Fibroblast of gingiva (primary cell): ENCODE measurements around the gene C17orf75.

Experiments
- DNase-seq: peaks from one replicate; pipeline ENCODE4 v3.0.0-alpha.2; 2011; ENCODE audit warnings: low read depth

The C17orf75 gene

DNA sequence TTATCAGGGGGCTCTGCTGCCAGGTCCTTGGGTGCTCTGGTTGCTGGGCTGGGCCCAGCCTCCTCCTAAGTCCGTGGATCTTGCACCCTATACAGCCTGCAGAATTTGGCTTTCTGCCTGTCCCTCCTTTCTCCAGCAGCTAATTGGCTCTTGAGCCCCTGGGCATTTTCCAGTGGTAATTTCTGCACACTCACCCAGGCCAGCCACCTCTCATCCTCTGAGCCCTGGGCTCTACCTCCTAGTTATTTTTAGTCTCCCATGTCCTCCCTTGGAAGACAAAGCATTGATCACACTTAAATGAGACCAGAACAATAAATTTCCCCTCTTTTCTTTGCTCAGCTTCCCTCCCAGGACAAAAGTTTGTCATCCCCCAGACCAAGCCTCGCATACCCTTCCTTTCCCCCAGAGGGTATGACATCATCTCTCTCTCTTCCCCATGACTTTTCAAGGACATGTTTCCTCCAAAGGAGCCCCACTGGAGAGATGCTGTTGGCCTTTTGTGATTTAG is 38.1 kb downstream of the C17orf75 start:
- DNase-seq, result no peak

DNA sequence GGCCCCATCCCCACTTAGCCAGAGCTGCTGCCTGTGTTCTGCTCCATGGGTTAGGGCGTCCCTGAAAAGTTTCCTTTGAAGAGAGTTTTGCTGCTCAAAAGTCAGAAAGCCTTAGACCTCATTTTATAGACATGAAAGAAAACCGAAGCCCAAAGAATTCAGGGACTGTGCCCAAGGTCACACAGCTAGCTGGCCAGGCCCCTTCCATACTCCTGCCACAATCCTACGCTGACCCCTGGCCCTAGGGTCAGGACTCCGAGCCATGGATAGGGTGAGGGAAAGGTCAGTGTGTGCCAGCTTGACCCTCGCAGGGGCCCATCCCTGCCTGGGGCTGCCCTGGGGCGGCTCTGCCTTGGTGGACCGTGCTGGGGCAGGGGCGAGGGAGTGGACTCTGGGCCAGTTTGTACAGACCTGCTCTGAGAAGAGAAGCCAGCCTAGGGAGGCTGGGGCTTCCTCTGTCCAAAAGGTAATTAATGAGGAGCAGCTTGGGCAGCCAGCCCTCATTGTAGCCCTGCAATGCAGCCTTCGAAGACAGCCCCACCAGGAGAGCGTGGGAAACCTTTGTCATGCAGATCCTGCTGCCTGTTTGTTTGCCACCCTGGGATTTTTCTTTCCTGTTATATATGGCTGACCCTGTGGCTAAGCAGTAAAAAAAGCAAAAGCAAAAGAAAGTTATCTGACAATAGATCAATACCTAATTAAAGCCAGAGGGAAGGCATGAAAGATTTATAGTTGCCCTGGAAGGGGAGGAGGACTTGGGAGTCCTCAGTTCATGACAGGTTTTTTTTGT is 38.9 kb downstream of the C17orf75 start:
- no peak for DNase-seq

DNA sequence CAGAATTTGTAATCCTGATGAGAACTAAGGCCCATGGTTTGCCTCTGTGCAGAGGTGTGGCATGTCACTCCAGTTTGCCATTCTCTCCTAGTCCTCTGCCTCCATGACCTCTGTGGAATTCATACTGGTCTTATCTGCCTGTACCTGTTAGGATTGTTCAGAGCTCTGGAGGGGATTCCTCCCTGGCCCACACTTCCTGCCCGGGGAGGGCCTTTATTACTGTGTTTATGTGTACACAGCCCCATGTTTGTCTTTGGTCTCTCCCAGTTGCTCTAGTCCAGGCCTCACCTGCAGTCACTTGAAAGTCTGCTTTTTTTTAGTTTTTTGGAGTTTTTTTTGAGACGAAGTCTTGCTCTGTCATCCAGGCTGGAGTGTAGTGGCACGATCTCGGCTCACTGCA is 39.9 kb downstream of the C17orf75 start:
- no peak for DNase-seq

DNA sequence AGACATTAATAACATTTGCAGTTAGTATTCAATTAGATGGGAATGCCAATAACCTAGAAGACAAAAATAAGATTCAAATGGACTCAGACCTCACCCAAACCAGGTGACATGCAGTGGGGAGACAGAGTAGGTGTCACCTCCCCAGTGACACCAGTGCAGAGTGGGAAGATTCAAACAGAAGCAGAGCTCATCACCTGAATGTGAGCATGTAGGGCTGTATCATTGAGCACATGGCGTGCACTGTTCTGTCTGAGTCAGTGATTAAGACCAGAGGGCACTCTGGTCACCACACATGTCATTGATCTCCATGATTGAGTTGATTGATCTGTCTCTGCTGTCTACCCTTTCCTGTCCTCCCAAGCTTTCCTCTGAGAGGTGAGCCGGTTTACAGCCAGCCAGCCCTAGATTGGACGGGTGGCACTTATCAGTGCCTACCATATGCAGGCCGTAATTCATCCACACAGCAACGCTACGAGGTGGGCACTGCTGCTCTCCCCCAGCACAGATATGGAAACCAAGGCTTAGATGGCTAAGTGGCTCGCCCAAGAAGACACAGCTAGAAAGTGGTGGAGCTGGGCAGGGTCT is 42.3 kb downstream of the C17orf75 start:
- no peak for DNase-seq

DNA sequence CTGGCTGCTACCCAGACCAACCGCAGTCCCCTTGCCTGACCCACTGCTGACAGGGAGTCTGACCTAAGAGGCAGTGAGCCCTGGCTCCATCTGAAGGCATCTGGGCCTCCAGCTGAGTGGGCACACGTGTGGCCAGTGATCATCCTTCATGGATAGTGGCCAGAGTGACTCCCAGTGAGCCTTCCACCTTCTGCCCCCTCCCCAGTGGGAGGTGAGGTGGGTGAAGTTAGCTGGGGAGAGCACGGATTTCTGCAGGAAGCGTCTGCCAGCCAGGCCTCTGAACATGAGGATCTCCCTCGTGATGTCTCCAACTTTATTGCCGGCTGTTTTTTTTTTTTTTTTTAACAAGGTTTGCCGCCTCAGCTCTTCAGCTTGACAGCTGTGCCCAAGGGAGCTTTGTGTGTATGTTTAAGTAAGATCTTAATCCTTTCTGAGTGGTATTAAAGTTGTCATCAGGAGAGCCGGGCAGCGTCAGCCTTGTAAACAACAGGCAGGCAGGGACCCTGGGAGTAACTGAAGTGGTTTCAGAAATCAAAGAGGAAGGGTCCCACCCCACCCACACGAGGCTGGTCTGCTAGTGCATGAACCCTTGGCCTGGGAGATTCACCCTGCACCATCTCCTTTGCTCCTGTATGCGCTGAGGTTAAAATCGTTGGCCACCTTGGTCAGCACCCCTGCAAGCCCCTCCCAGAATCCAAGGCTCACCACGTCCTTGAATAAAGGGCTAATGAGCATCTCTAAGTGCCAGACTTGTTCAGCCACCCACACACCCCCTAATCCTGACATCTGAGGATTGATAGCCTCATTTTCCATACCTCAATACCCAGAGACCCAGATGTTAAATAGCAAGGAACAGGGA is 43.0 kb downstream of the C17orf75 start:
- DNase-seq, result no peak

DNA sequence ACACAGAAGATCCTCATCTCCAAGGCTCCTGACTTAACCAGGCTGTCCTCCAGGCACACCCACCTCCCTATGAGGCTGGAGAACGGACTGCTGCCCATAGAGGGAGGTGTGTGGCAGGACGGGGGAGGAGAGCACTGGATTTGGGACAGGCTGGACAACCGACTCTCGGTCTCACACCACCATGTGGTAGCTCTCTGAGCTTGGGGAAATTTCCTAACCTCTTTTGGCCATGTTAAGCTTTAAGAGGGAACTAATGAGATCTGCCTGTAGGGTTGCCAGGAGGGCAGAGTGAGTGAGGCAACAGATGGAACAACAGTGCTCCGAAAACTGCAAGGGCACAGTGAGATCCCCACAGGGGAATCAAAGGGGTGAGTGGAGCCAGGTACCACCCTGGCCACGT is 43.7 kb downstream of the C17orf75 start:
- peak; percentile 17 for DNase-seq

DNA sequence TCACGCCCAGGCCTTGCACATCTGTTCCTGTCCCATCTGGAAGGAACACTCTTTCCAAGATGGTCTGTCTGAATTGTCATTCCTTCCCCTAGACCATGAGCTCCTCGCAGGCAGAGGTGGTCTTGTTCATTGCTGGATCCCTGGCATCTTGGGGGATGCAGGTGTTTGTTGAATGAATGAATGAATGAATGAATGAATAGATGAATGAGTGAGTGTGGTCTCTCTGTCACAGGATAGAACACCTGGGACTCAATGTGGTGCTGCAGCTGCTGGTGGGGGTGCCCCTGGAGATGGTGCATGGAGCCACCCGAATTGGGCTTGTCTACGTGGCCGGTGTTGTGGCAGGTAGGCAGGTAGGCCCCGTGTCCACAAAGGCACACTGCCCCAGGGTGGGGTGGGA is 44.1 kb downstream of the C17orf75 start:
- no peak for DNase-seq

DNA sequence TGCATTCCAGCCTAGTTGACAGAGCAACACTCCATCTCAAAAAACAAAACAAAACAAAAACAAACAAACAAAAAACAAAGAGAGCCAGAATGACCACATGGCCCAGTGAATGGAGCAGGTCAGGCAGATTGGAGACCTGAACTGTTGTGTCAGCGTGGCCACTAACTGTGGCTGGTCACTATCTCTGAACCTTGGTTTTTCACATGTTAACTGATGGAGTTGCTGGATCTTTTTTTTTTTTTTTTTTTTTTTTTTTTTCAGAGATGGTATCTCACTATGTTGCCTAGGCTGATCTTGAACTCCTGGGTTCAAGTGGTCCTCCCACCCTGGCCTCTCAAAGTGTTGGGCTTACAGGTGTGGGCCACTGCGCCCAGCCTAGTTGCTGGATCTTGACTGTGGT is 44.5 kb downstream of the C17orf75 start:
- no peak for DNase-seq

DNA sequence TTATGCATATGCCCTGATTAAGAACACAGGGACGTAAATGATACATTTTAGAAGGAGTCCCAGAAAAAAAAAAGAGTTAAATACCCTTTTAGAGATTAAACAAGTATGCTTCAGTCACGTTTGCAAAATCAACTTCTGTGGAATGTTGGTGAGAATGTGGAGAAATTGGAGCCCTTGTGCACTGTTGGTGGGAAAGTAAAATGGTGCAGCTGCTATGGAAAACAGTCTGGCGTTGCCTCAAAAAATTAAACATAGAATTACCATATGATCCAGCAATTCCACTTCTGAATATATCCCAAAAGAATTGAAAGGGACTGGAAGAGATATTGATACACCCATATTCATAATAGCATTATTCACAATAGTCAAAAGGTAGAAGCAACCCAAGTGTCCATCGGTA is 49.9 kb downstream of the C17orf75 start:
- DNase-seq, result no peak

DNA sequence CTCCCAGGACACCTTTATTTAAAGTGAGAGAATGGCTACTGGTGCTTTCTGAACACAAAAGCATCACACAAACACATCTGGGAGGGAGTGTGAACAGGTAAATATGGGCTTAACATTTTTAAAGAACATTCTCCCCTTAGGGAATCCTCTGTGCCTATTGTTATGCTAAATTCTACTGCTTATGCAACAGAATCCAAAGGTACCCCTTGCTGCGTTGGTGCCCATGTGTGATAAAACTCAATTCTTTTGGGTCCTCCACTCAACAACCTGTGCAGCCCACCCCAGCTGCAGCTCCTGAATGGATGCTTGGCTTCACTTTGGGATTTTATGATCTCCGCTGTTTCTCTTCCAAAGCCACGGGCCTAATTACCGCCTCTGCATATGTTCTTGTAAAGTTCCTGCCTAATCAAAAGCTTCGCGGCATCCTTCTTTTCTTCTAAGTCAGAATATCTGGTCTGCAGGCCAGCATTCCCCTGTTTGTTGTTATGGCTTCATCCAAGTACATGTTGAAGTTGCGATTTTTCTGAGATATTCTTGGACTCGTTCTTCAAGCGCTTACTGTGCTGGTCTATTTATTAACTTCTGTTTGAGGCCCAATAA is 52.4 kb downstream of the C17orf75 start:
- no peak for DNase-seq

DNA sequence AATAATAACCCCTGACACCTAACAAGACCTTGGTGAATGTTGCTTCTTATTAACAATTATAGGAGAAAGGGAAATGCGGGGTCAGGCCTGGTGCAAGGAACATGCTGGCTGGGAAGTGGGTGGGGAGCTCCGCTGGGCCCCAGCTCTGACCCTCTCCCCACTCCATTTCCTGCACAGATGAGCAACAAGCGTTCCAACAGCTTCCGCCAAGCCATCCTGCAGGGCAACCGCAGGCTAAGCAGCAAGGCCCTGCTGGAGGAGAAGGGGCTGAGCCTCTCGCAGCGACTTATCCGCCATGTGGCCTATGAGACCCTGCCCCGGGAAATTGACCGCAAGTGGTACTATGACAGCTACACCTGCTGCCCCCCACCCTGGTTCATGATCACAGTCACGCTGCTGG is 53.4 kb downstream of the C17orf75 start:
- DNase-seq, result no peak

DNA sequence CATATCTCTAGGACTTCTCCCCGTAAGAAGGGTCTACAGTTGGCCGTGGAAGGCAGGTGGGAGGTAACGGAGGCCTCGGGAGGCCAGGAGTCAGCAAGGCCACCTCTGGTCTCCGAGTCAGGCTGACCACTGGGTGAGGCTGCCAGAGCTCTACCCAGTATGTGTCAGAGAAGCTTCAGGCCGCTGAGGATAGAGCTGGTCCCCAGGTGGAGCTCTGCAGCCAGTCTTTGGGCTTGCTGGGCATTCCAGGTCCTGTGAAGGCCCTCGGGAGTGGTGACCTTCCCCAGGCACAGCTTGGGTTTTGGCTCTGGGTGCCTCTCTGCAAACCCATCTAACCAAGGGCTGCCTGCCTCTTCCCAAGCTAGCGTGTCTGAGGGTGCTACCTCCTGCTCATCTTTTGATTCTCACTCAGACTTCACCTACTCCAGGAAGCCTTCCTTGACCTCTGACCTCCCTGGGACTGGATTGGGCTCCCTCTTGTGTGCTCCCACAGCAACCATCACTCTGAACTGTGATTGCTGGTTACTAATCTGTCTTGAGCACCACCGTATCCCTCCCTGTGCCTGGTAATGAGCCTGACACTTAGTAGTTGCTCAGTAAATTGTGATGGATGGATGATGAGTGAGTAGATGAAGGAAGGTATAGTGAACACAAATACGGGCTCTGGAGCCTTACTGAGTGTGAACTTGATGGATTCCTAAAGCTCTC is 54.0 kb downstream of the C17orf75 start:
- DNase-seq, result no peak

DNA sequence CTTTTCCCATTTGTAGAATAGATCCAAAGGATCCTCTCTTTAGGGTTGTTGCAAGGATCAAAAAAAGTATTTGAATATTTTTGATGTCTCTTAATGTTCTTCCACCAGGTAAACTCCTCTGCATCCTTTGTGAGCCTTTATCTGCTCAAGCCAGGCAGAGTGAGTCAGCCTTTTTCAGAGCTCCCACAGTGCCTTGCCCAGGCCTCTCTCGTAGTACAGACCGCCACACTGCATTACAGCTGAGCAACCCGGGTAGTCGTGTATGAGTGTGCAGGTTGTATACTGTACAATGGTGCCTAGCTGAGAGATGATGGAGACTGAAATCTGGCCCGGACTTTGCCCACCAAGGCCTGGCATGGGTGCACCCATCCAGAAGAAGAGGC is 55.5 kb downstream of the C17orf75 start:
- no peak for DNase-seq

DNA sequence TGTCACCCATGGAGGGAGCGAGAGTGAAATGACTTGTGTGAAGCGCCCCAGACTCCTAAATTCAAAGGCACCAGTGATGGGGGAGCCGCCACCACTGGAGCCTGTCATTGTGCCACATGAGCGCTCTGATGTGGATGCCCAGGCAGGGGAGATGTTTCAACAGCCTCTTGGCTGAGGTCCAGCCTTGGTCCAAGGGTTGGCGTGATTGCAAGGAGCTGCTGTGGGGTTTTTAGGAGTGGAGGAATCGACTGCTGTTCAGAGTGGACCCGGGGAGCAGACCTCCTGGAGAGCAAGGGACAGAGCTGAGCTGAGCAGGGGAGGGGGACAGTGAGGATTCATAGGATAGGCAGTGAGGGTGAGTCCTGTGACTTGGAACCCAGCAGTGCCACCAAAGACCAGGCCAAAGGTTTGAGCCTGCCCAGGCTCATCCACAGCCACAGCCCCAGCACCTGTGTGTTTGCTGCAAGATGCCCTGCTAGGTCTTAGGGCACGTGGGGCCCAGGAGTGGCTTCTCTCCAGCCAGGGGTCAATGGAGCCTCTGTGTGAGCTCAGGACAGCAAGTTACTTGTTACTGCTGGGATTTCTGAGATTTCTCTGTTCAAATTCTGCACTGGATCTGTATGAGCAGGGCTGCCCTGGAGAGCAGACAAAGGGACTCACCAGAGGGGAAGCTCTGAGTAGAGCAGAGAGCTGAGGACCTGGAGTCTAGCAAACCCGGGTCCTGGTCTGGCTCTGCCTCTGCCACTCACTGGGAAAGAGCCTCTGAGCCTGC is 56.0 kb downstream of the C17orf75 start:
- DNase-seq, result no peak

DNA sequence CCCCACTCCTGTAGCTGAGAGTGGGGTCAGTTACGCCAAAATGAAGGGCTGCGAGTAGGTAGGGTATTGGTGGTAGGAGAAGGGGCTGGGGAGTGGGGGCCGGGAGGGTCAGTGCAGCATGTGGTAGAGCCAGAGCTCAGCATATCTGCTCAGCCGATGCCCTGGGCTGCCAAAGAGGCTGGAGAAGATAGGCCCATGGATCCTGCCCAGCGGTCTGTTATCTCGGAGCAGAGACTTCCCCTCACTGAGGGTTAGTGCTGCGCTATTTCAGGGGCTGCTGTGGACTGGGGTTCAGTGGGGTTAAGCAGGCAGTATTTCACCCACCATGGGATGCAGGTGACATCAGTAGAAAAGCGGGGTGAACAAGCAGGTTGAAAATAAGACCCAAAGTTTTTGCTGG is 56.7 kb downstream of the C17orf75 start:
- no peak for DNase-seq

DNA sequence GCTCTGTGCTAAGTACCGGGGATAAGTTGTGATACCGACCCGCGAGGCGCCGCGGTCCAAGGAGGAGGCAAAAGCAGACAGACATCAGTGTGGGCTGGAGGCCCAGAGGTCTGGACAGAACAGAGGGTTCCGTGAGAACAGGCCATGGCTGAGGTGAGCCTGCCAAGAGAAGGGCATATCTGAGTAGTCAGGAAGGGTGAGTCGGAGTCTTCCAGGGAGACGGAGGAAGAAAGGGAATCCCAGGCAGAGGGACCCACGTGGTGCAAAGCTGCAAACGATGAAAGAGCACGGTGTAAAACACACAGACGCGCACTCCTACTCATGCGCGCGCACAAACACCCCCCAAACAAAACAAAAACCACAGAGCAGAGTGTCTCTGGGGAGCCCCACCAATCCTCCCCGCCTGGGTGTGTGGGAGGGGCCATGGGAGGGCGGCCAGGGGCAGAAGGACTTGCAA is 58.2 kb downstream of the C17orf75 start:
- DNase-seq, result no peak

DNA sequence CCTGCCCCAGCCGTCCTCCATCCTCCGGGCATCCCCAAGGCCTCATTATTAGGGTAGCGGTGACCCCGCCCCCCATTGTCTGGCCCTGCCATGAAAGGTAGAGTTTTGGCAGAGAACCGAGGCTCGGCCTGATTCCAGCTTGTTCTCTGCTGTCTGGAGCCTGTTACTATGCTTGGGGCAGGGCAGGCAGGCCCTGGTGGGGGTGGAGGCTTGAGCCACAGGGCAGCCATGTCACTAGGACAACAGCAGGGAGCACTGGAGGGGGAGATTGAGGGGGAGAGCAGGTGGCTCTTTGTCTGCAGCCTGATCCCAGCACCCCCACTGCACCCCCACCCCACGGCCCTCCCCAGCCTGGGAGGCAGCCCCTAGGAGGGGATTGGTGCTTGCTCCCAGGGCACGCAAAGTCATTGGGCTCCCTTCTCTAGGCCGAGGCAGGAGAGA is 60.9 kb downstream of the C17orf75 start:
- DNase-seq, result no peak

DNA sequence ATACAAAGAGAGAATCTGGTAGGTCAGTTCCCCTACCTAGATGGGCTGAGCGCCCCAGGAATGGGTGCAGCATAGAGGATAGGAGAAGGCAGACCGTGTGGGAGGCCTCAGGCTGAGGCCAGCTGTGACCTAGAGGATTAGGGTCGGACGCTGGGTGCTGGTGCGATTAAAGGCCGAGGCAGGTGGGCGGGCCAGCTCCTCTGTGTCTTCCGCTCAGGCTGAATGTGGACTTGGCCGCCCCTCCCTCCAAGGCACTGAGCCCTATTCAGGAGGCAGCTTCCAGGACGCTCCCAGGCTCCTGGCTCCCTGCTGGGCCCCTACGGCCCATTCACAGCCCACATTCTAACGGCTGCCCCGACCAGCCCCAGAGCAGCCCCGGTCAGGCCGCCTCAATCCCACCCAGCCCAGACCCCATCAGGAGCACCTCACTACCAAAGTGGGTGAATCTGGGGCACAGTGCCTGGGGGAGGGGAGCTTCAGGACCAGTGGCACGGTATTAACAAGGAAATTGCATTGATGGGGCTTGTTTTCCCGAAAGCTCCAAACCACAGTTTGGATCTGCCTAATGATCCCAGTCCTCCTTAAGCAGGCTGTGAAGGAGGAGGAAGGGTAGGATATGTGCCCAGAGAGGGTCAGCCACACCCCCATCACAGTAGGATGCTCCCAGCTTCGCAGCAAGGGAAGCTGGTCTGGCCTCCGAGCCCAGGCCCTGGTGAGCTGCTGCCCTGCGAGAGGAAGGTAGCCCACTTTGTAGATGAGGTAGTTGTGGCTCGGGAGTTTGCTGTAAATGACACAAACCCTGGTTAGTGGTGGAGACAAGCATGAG is 61.9 kb downstream of the C17orf75 start:
- no peak for DNase-seq

DNA sequence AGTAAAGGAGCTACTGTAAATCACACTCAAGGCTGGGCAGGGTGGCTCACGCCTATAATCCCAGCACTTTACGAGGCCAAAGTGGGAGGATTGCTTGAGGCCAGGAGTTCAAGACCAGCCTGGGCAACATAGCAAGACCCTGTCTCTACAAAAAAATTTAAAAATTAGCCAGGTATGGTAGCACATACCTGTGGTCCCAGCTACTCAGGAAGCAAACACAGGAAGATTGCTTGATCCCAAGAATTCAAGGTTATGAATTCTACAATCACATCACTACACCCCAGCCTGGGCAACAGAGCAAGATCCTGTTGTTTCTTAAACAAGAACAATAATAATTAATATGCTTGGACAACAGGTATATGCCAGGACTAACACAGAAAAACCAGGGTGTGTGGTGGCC is 63.2 kb downstream of the C17orf75 start:
- no peak for DNase-seq
